Thyroid gland (tissue), 4 donors: ENCODE measurements around the gene MEIS1. TPM values are rescaled to one million over a fixed set of nuclear protein-coding genes. Genes with fewer than 3 reads are reported as not detected.

Experiments used
- DNase-seq, 2 donors: peaks; one replicate each; pipeline ENCODE4 v3.0.0-alpha.2; 2019
- H3K27ac ChIP-seq, 3 donors: fragments of 200-600 bp; sonication (generic); 1 replicate in 2 of 3; 2 replicates in 1 of 3; pipeline ENCODE4 v1.5.1; 2016 to 2019; ENCODE audit warnings: mild to moderate bottlenecking in 1 of 3, moderate library complexity in 1 of 3
- H3K27me3 ChIP-seq: fragments of 200-600 bp; sonication (generic); one replicate; pipeline ENCODE4 v1.5.1; 2019
- H3K36me3 ChIP-seq, 2 donors: fragments of 200-600 bp; sonication (generic); one replicate each; pipeline ENCODE4 v1.5.1; 2016 to 2019
- H3K4me1 ChIP-seq, 2 donors: fragments of 200-600 bp; sonication (generic); one replicate each; pipeline ENCODE4 v1.5.1; 2017 to 2019
- H3K4me3 ChIP-seq, 3 donors: fragments of 200-600 bp; sonication (generic); replicated peaks in 1 of 3; 1 replicate in 2 of 3; 2 replicates in 1 of 3; pipeline ENCODE4 v1.5.1; 2016; ENCODE audit warnings: mild to moderate bottlenecking in 1 of 3
- H3K9me3 ChIP-seq: fragments of 200-600 bp; sonication (generic); one replicate; pipeline ENCODE4 v1.5.1; 2017
- CTCF ChIP-seq, 6 experiments: fragments of 200-600 bp in 3 of 6; fragments of 450-650 bp in 3 of 6; sonication (generic) in 3 of 6; IDR thresholded peaks; one replicate each; pipeline ENCODE4 v1.5.1; 2016 to 2019; ENCODE audit warnings: antibody characterized with exemption in 6 of 6, mild to moderate bottlenecking in 2 of 6, inconsistent platforms in 1 of 6, moderate library complexity in 1 of 6
- POLR2A ChIP-seq, 2 donors: fragments of 450-650 bp; IDR thresholded peaks; one replicate each; pipeline ENCODE4 v1.6.1; 2017; ENCODE audit warnings: antibody characterized with exemption in 2 of 2, mild to moderate bottlenecking in 2 of 2, moderate library complexity in 1 of 2
- WGBS, 2 donors: methylation state at CpG; one replicate each; pipeline ENCODE4 v1.1.5; 2017; 5-methylcytosine and 5-hydroxymethylcytosine counted together
- intact Hi-C: fragments of 100-400 bp; cut with DNase I; formaldehyde crosslinking; loops from one replicate; pipeline ENCODE4 v1.15.1; 2023
- total RNA-seq, 4 donors: library from RNA; depleted of rRNA; stranded (reverse); fragments of >200 nt; gene quantifications; one replicate each; pipeline ENCODE4 v1.2.3, GENCODE V29; 2016

MEIS1 gene
- total RNA-seq, 4 donors from 2014 or later: 6.8 to 11.8 (median 9.4) TPM

DNA sequence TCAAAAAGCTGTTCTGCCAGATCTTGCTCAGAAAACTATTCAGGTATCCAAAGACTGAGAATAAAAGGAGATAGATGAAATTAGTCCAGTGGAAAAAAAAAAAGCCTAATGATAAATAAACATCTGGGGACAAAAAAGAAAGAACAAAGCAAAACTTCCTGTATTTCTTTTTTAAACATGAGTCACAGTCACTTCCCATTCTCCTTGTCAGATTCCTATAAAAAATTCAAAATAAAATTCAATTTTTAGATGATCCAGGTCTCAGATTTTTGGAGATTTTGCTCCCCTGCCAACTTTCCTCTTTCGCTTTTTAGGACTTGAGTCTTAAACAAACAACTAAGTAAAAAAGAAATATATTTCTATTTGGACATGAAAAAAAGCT is 127.4 kb downstream of the MEIS1 start:
- Histone ChIP-seq H3K4me3 (no peak overlapping the region), H3K27ac (no peak overlapping the region), H3K9me3 (no peaks in the 10 kb centered on the region), H3K27me3 (peaks cover 3% of the 10 kb centered on the region), H3K4me1 (peaks cover 0 to 3% of the 10 kb centered on the region in 2 donors), H3K36me3 (no peaks in the 10 kb centered on the region)
- intact Hi-C loops: no loop called here
- TF ChIP-seq POLR2A (IDR thresholded peaks at IDR 0.05) (no peak), CTCF (IDR thresholded peaks at IDR 0.05) (no peak)
- whole genome bisulfite sequencing, 2 donors: 82 to 87% methylated on average over 1 of the region's 1 CpG
- DNase-seq: no peak

DNA sequence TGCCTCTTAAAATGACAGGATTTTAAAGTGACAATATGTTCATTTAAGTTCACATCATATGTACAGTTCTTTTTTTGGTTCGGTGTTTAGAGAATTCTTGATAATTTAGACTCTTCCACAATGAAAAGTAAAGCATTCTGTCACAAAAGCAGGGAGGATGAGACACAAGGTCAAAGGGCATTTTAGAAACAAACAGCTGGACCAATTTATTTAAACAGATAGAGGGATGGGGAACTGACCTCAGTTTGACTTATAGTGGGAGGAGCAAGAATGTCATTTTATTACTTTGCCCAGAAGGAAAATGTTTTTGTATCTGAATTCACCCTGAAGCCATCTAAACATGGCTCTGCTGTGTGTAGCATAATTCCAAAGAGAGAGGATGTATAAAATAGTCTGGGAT is 128.5 kb downstream of the MEIS1 start:
- Histone ChIP-seq H3K9me3 (no peaks in the 10 kb centered on the region), H3K27me3 (no peaks in the 10 kb centered on the region), H3K27ac (no peak overlapping the region), H3K4me3 (no peak overlapping the region), H3K4me1 (peaks cover 0 to 3% of the 10 kb centered on the region in 2 donors), H3K36me3 (no peaks in the 10 kb centered on the region)
- intact Hi-C loops: no loop called here
- WGBS, 2 donors: 94% methylated on average over 1 of the region's 1 CpG
- TF ChIP-seq CTCF (IDR thresholded peaks at IDR 0.05) (no peak), POLR2A (IDR thresholded peaks at IDR 0.05) (no peak)
- no peak for DNase-seq

DNA sequence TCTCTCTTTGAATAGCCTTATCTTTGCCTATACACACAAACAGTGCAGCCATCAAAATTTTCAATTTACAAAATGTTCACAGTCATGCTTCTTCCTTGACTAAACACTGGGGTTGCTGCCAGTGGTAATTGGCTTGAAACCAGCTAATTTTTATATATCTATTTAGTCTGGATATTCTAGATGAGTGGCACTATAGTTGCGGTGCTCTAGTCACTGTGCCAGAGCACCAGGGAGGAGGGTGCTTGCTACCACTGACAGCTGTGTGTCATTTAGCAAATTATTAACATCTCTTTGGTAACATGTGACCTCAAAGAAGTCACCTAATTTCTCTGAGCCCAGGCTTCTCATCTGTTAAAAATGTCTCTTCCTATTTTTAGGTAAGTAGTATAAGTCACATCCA is 130.4 kb downstream of the MEIS1 start:
- Histone ChIP-seq H3K36me3 (no peaks in the 10 kb centered on the region), H3K9me3 (no peaks in the 10 kb centered on the region), H3K4me1 (peaks cover 0 to 3% of the 10 kb centered on the region in 2 donors), H3K27ac (no peak overlapping the region), H3K27me3 (no peaks in the 10 kb centered on the region), H3K4me3 (no peak overlapping the region)
- WGBS, 2 donors: 68% methylated on average over 1 of the region's 1 CpG
- TF ChIP-seq POLR2A (IDR thresholded peaks at IDR 0.05) (no peak), CTCF (IDR thresholded peaks at IDR 0.05) (no peak)
- no peak for DNase-seq
- intact Hi-C loops: no loop called here

- H3K36me3 ChIP-seq: no peaks in the 10 kb centered on the region
- H3K27ac ChIP-seq: no peak overlapping the region
- H3K9me3 ChIP-seq: no peaks in the 10 kb centered on the region
- peaks cover 0 to 3% of the 10 kb centered on the region in 2 donors for H3K4me1 ChIP-seq
- H3K4me3 ChIP-seq: no peak overlapping the region
- intact Hi-C loops: no loop called here
- no peak for DNase-seq
- TF ChIP-seq POLR2A (IDR thresholded peaks at IDR 0.05) (no peak), CTCF (IDR thresholded peaks at IDR 0.05) (no peak)
- no peaks in the 10 kb centered on the region for H3K27me3 ChIP-seq
- whole genome bisulfite sequencing, 2 donors: 88 to 94% methylated on average over 2 of the region's 2 CpGs
Measured at GRCh38 chr2:66566726-66567399, 131.9 kb downstream of the MEIS1 start.

- Histone ChIP-seq H3K27ac (no peak overlapping the region), H3K36me3 (no peaks in the 10 kb centered on the region), H3K9me3 (no peaks in the 10 kb centered on the region), H3K4me1 (no peaks in the 10 kb centered on the region), H3K27me3 (no peaks in the 10 kb centered on the region), H3K4me3 (no peak overlapping the region)
- TF ChIP-seq POLR2A (IDR thresholded peaks at IDR 0.05) (no peak), CTCF (IDR thresholded peaks at IDR 0.05) (no peak)
- intact Hi-C loops: no loop called here
- 81 to 89% methylated on average over 2 of the region's 2 CpGs for WGBS, 2 donors
- no peak for DNase-seq
Measured at GRCh38 chr2:66567729-66568128, 132.8 kb downstream of the MEIS1 start.
